Vagina (tissue), 1 donor: Measurements from ENCODE around the gene USP17L25. TPM values are rescaled to one million over a fixed set of nuclear protein-coding genes. Genes with fewer than 3 reads are reported as not detected.

Source experiments
- total RNA-seq: library from RNA; depleted of rRNA; stranded (reverse); fragments of >200 nt; gene quantifications from one replicate; pipeline ENCODE4 v1.2.3, GENCODE V29; 2016

Gene USP17L25
- total RNA-seq, 1 donor from 2014 or later: not detected

Other genes with a start within 250 kb of the USP17L25 start
- gene FAM90A26, start 159.5 kb upstream of the USP17L25 start, total RNA-seq: not detected
- not detected for gene USP17L10, start 119.3 kb upstream of the USP17L25 start, total RNA-seq
- not detected for gene USP17L11, start 114.5 kb upstream of the USP17L25 start, total RNA-seq
- not detected for gene USP17L12, start 109.8 kb upstream of the USP17L25 start, total RNA-seq
- not detected for gene USP17L13, start 105.0 kb upstream of the USP17L25 start, total RNA-seq
- gene USP17L15, start 95.5 kb upstream of the USP17L25 start, total RNA-seq: not detected
- gene USP17L17, start 86.0 kb upstream of the USP17L25 start, total RNA-seq: not detected
- not detected for gene USP17L18, start 81.3 kb upstream of the USP17L25 start, total RNA-seq
- gene USP17L19, start 76.5 kb upstream of the USP17L25 start, total RNA-seq: not detected
- gene USP17L20, start 71.8 kb upstream of the USP17L25 start, total RNA-seq: not detected
- gene USP17L21, start 67.0 kb upstream of the USP17L25 start, total RNA-seq: not detected
- not detected for gene USP17L22, start 62.3 kb upstream of the USP17L25 start, total RNA-seq
- gene USP17L24, start 4.7 kb upstream of the USP17L25 start, total RNA-seq: not detected
- not detected for gene USP17L26, start 4.7 kb downstream of the USP17L25 start, total RNA-seq
- gene USP17L5, start 9.5 kb downstream of the USP17L25 start, total RNA-seq: not detected
- gene USP17L27, start 14.2 kb downstream of the USP17L25 start, total RNA-seq: not detected
- not detected for gene USP17L28, start 19.0 kb downstream of the USP17L25 start, total RNA-seq
- not detected for gene USP17L29, start 23.7 kb downstream of the USP17L25 start, total RNA-seq
- not detected for gene USP17L30, start 33.2 kb downstream of the USP17L25 start, total RNA-seq
- gene DEFB131A, start 114.5 kb downstream of the USP17L25 start, total RNA-seq: not detected